Erythroblast (primary cell): ENCODE measurements around the gene TBC1D8.

ENCODE experiments used
- GATA1 ChIP-seq: IDR thresholded peaks from 2 replicates; pipeline ENCODE4 v1.6.1; 2011; ENCODE audit warnings: low read depth, mild to moderate bottlenecking, control low read depth, low read length, moderate library complexity
- POLR2A ChIP-seq: IDR thresholded peaks from 2 replicates; pipeline ENCODE4 v1.6.1; 2011; ENCODE audit warnings: mild to moderate bottlenecking, low read length

DNA sequence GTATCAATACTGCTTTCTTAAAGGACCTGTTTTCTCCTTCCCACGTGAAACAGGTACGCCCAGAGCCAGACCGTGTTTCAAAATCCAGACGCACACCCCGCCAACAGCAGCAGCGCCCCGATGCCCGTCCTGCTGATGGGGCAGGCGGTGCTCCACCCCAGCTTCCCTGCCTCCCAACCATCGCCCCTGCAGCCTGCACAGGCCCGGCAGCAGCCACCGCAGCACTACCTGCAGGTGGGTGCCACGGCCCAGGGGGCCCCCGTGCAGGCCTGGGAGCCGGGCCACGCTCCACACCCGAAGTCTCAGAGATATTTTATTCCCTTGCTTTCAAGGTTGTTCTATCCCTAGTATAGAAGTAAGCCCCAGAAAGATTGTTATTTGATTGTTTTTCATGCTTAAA, 157.9 kb downstream of the TBC1D8 start:
- TF ChIP-seq POLR2A (no peak), GATA1 (no peak)
